H1 (cell line): ENCODE measurements around the gene EEF2K. TPM values are rescaled to one million over a fixed set of nuclear protein-coding genes. Genes with fewer than 3 reads are reported as not detected.

Source experiments
- CHD7 ChIP-seq: fragments of 300-600 bp; sonication (generic); IDR thresholded peaks from 2 replicates; pipeline ENCODE4 v1.7.1; 2012; ENCODE audit warnings: low read length, moderate library complexity, mild to moderate bottlenecking, inconsistent platforms; ENCODE audit not compliant: insufficient replicate concordance
- MAX ChIP-seq: IDR thresholded peaks from 2 replicates; pipeline ENCODE4 v1.6.1; 2012; ENCODE audit warnings: inconsistent platforms
- RAD21 ChIP-seq, 2 experiments: IDR thresholded peaks in 1 of 2; conservative IDR thresholded peaks in 1 of 2; 2 replicates each; pipeline ENCODE4 v1.6.1; 2011; ENCODE audit warnings: low read depth in 2 of 2, low read length in 2 of 2, improper control_type of control experiment in 1 of 2, inconsistent platforms in 1 of 2, mild to moderate bottlenecking in 1 of 2, moderate library complexity in 1 of 2
- RNF2 ChIP-seq: fragments of 200-900, 300-1000 bp; sonication (generic); IDR thresholded peaks from 2 replicates; pipeline ENCODE4 v1.7.1; 2016; ENCODE audit warnings: borderline replicate concordance, low read depth, mild to moderate bottlenecking, antibody characterized with exemption, low read length; ENCODE audit not compliant: poor library complexity, severe bottlenecking; ENCODE audit errors: missing control alignments
- SP2 ChIP-seq: IDR thresholded peaks from 2 replicates; pipeline ENCODE4 v1.6.1; 2012; ENCODE audit warnings: mild to moderate bottlenecking, low read length, inconsistent platforms
- polyA plus RNA-seq, 7 experiments: library from polyadenylated mRNA; depleted of rRNA in 3 of 7; stranded (reverse) in 5 of 7; unstranded in 2 of 7; fragments of >200 nt in 5 of 7; fragments of 200-250 nt in 2 of 7; gene quantifications; 1 replicate in 5 of 7; 2 replicates in 1 of 7; 4 replicates in 1 of 7; pipeline versions ENCODE4 v1.2.1 to v1.2.3, GENCODE V29; 2011 to 2013; ENCODE audit warnings: missing spikeins in 2 of 7, mixed read lengths in 2 of 7
- total RNA-seq: library from RNA; stranded (reverse); fragmentation: NEBNext Ultra II Directional; extraction: Animal tissue kit (Norgen Biotek cat#: 25700); gene quantifications from 2 replicates; pipeline ENCODE4 v1.2.1, GENCODE V29; 2021

Gene EEF2K
- total and polyA plus RNA-seq, 2 of the 8 experiments (the other 6 are each of a cell fraction or from before 2014, with no cell fraction given), result 14.9 to 30.2 TPM

GRCh38 chr16:22174642-22175041 lies 31.4 kb upstream of the EEF2K start (continued):
- no peak for TF ChIP-seq CHD7
- TF ChIP-seq SP2, result no peak
- no peak for TF ChIP-seq MAX
- no peak for TF ChIP-seq RNF2
- no peak for TF ChIP-seq RAD21 (IDR thresholded peaks at IDR 0.05 in 1 of 2, conservative IDR thresholded peaks at IDR 0.05 in 1 of 2; ENCODE audit: low read depth in 2 of 2, low read length in 2 of 2)
